MG63 (cell line): ENCODE data around the gene TYW1B. TPM values are rescaled to one million over a fixed set of nuclear protein-coding genes. Genes with fewer than 3 reads are reported as not detected.
"Not testable (repeated sequence)": the region's sequence is repeated elsewhere in the genome, so short reads cannot be mapped to it uniquely, and the experiment has no call there.

Source experiments
- DNase-seq: peaks from one replicate; pipeline ENCODE4 v3.0.0-alpha.2; 2020
- H3K27me3 ChIP-seq: fragments of 250-450 bp; sonication (Bioruptor Pico); 2 replicates; pipeline ENCODE4 v1.5.1; 2020; ENCODE audit warnings: mild to moderate bottlenecking, moderate library complexity
- H3K36me3 ChIP-seq: fragments of 250-450 bp; sonication (Bioruptor Pico); 2 replicates; pipeline ENCODE4 v1.5.1; 2020; ENCODE audit warnings: mild to moderate bottlenecking, moderate library complexity
- H3K4me3 ChIP-seq: fragments of 250-450 bp; sonication (Bioruptor Pico); 2 replicates; pipeline ENCODE4 v1.5.1; 2020; ENCODE audit warnings: mild to moderate bottlenecking, moderate library complexity
- H3K9me3 ChIP-seq: fragments of 250-450 bp; sonication (Bioruptor Pico); 2 replicates; pipeline ENCODE4 v1.5.1; 2020; ENCODE audit warnings: mild to moderate bottlenecking, moderate library complexity
- total RNA-seq: library from RNA; depleted of rRNA; stranded (reverse); fragments of >200 nt; shearing (Covaris generic); gene quantifications from 2 replicates; pipeline ENCODE4 v1.2.3, GENCODE V29; 2014; ENCODE audit warnings: low replicate concordance

The TYW1B gene
- total RNA-seq, 1 experiment from 2014 or later, result 3.6 TPM

DNA sequence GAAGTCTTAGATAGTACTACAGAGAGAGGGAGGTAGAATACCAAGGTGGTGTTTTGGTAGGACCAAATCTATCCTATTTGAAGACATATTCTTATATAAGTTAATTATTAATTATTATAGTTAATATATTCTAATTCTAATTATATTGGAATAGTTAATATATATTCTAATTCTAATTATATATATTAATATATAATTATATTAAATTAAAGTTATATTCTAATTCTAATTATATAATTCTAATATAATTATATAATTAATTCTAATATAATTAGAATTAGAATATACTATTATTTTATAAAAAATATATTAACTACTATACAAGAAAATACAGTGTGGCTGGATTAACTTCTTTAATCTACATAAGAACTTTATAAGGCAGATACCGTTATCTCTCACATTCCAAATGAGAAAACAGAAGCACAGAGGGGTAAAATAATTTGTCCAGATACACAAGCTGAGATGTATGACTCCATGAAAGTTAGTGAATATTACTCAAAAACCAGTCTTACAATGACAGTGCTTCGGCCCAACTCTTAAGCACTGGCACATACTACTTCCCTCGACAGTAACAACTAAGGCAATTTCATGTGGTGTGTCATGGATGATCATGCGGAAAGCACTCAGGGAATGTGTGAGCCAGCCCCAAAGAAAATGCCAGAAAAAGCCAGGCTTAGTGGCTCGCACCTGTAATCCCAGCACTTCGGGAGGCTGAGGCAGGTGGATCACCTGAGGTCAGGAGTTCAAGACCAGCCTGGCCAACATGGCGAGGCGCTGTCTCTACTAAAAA, 42.6 kb downstream of the TYW1B start:
- no peaks in the 10 kb centered on the region for H3K36me3 ChIP-seq
- H3K9me3 ChIP-seq, result no peaks in the 10 kb centered on the region
- DNase-seq, result no peak

GRCh38 chr7:72783601-72784370, 44.2 kb downstream of the TYW1B start:
- H3K9me3 ChIP-seq, result not testable (repeated sequence)

More for the DNA sequence above, 42.6 kb downstream of the TYW1B start:
- Histone ChIP-seq H3K4me3 (no peak overlapping the region), H3K27me3 (no peaks in the 10 kb centered on the region)

GRCh38 chr7:72781631-72782030, 46.4 kb downstream of the TYW1B start:
- H3K27me3 ChIP-seq, result no peaks in the 10 kb centered on the region
- H3K9me3 ChIP-seq, result no peaks in the 10 kb centered on the region
- H3K36me3 ChIP-seq, result no peaks in the 10 kb centered on the region
- no peak for DNase-seq
- H3K4me3 ChIP-seq, result no peak overlapping the region

More at GRCh38 chr7:72783601-72784370, 44.2 kb downstream of the TYW1B start:
- not testable (repeated sequence) for H3K27me3 ChIP-seq, H3K36me3 ChIP-seq, H3K4me3 ChIP-seq
- DNase-seq, result peak; percentile 84

DNA sequence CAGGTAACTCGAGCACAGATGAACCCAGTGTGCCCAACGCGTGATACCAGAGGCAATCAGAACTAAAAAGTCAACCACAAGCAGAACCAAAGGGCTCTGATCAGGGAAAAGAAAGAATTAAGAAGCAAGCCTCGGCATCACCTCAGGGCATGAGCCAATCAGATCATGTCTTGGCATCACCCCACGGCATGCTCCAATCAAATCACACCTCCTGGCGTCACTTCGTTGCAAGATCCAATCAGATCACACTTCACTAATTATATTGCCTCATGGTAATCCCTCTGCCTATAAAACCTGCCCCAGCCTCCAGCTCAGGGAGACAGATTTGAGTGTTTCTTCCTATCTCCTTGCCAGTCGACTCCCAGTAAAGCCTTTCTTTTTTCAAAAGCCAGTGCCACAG, 46.8 kb downstream of the TYW1B start:
- Histone ChIP-seq H3K4me3 (no peak overlapping the region), H3K36me3 (no peaks in the 10 kb centered on the region), H3K27me3 (no peaks in the 10 kb centered on the region), H3K9me3 (no peaks in the 10 kb centered on the region)
- no peak for DNase-seq

DNA sequence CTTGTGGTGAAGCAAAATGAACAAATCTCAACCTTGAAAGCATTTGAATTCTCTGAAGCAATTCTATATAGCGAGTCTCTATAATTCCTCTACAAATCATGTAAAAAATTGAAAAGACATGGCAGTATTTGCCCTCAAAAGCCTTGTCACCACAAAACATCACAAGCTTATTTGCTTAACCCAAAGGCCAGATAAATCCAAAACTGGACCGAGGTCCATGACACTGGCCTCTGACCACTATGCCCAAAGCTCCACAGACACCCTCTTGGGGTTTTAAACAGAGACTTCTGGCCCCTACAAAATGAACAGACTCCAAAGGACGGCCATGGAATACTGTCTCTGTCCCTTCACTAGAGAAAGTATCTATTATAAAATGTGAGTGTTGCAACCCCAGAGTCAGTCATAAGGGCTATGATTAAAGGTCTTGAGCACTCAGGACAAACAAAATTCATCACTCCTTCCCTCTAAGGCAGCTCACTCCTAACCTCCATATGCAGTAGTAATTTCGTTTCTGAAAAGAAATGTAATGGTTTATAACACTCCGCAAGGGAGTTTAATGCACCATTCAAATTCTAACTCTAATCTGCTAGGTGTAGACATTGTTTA, 47.6 kb downstream of the TYW1B start:
- H3K36me3 ChIP-seq, H3K9me3 ChIP-seq, DNase-seq, H3K4me3 ChIP-seq, H3K27me3 ChIP-seq: not testable (repeated sequence)

DNA sequence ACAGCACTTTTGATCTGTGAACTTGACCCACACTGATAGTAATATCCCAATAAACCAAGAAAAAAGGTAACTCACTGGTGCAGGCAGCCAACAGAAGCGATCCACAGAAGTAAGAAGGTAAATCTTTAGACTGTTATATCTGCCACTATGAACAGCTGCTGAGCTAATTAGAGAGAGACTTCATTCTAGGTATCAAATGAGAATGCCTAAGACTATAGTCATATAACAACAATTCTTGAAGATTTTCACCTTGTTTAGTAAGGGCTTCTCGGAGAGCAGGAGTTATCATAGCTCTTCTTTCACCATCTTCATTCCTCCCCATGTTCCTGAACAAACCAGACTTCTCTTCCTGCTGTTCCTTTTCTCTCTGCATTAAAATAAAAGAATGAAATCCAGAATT, 50.8 kb downstream of the TYW1B start:
- not testable (repeated sequence) for DNase-seq, H3K9me3 ChIP-seq, H3K36me3 ChIP-seq, H3K4me3 ChIP-seq, H3K27me3 ChIP-seq

GRCh38 chr7:72772627-72773026, 55.4 kb downstream of the TYW1B start:
- not testable (repeated sequence) for H3K9me3 ChIP-seq, H3K36me3 ChIP-seq, H3K27me3 ChIP-seq, DNase-seq, H3K4me3 ChIP-seq

- not testable (repeated sequence) for H3K9me3 ChIP-seq, H3K36me3 ChIP-seq, DNase-seq, H3K27me3 ChIP-seq, H3K4me3 ChIP-seq
These were observed 61.0 kb downstream of the TYW1B start for GRCh38 chr7:72766994-72767393.

DNA sequence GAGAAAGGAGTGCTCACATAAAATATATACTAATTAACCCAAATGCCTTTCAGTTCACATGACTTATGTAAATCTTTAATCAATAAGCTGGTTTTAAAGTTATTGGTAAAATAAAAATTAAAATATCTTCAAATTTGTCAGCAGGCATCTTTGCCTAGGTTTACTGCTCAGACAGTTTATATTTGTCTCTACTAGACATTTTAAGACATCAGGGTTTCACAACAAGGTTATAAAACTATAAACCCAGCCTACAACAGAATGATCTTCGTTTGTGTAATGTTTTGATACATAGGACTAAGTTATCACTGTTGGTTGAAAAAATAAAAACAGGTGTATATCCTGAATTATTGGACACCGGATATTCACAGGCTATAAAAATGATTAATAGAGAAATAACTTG, 67.4 kb downstream of the TYW1B start:
- H3K9me3 ChIP-seq, result peaks cover 3% of the 10 kb centered on the region; the same call in 1 of the 2 replicates
- no peaks in the 10 kb centered on the region for H3K36me3 ChIP-seq
- DNase-seq, result no peak
- no peak overlapping the region for H3K4me3 ChIP-seq
- H3K27me3 ChIP-seq, result no peaks in the 10 kb centered on the region

GRCh38 chr7:72754312-72754711, 73.7 kb downstream of the TYW1B start:
- DNase-seq, result no peak
- Histone ChIP-seq H3K9me3 (no peaks in the 10 kb centered on the region), H3K27me3 (no peaks in the 10 kb centered on the region), H3K4me3 (no peak overlapping the region), H3K36me3 (no peaks in the 10 kb centered on the region)

DNA sequence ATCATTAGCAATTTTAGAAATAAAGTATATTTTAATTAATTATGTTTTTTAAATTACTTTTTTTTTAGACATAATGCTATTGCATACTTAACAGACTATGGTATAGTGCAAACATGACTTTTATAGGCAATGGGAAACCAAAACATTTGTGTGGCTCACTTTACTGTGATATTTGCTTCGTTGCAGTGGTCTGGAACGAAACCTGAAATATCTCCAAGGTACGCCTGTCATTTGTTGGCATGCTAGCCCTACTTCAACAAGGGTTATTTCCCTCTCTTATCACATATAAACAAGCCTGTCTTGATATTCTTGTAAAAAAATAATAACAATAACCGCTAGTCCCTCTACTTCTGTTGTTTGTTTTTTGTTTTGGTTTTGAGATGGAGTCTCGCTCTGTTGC, 74.2 kb downstream of the TYW1B start:
- Histone ChIP-seq H3K9me3 (no peaks in the 10 kb centered on the region), H3K4me3 (no peak overlapping the region), H3K27me3 (no peaks in the 10 kb centered on the region), H3K36me3 (no peaks in the 10 kb centered on the region)
- DNase-seq, result no peak

GRCh38 chr7:72753229-72753628, 74.8 kb downstream of the TYW1B start:
- H3K36me3 ChIP-seq, DNase-seq, H3K9me3 ChIP-seq, H3K4me3 ChIP-seq, H3K27me3 ChIP-seq: not testable (repeated sequence)

GRCh38 chr7:72751978-72752377, 76.0 kb downstream of the TYW1B start:
- H3K4me3 ChIP-seq, result no peak overlapping the region
- H3K36me3 ChIP-seq, result no peaks in the 10 kb centered on the region
- DNase-seq, result no peak
- no peaks in the 10 kb centered on the region for H3K27me3 ChIP-seq
- H3K9me3 ChIP-seq, result no peaks in the 10 kb centered on the region

DNA sequence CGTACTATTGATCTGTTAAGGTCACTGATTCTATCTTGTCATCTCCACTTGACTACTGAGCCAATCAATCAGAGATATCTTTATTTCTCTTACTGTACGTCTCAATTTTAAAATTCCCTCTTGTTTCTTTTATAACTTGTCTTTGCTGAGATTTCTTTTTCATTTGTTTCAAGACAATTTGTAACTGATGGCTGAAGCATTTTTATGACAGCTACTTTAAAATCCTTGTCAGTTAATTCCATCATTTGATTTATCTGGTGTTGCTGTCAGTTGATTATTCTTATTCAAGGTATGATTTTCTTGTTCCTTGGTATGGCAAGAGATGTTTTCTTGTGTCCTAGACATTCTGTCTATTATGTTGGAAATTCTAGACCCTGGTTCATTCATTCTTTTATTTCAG, 76.6 kb downstream of the TYW1B start:
- no peaks in the 10 kb centered on the region for H3K36me3 ChIP-seq
- DNase-seq, result no peak
- H3K27me3 ChIP-seq, result no peaks in the 10 kb centered on the region
- no peak overlapping the region for H3K4me3 ChIP-seq
- no peaks in the 10 kb centered on the region for H3K9me3 ChIP-seq

DNA sequence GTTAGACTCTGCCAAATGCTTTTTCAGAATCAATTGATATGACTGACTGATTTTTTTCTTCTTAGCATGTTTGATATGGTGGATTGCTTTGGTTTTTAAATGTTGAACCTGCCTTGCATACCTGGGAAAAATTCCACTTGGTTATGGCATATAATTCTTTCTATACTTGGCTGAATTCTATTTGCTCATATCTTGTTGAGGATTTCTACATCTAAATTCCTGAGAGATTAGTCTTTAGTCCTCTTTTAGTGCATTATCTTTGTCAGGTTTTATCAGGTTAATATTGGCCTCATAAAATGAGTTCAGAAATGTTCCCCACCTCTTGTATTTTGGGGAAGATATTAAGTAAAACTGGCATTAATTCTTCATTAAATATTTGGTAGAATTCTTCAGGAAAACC, 79.4 kb downstream of the TYW1B start:
- not testable (repeated sequence) for H3K36me3 ChIP-seq, H3K27me3 ChIP-seq, DNase-seq, H3K4me3 ChIP-seq, H3K9me3 ChIP-seq

DNA sequence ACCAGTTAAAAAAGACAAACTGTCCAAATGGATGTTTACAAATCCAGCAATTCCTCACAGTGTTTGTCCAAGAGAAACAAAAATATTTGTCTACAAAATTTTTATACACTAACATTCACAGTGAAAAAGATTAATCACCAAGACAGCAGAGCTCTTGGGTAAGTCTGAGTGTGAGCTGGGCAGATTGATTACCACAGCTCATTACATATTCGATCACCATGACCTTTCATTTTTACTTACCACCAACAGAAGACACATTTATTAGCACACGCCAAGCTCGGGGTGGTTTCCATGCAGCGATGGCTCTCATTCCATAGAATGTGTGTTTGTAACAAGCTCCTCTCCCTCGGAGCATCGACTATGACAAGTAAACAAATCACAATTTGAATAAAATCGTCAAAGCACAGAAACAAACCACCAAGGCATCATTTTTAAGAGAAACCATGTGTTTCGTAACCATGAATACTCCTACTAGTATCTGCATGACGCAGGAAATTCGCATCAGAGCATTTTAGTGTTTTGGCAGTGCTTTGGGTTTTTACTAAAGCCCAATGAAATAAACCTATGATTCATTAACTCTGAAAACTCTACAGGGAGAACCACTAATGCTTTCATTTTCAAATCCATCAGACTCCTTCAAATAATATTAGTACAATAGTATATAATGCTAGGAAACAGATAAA, 83.6 kb downstream of the TYW1B start:
- H3K9me3 ChIP-seq, H3K27me3 ChIP-seq, H3K4me3 ChIP-seq, H3K36me3 ChIP-seq: not testable (repeated sequence)
- peak; percentile 45 for DNase-seq

GRCh38 chr7:72743801-72744200, 84.2 kb downstream of the TYW1B start:
- H3K27me3 ChIP-seq, H3K9me3 ChIP-seq, DNase-seq, H3K36me3 ChIP-seq, H3K4me3 ChIP-seq: not testable (repeated sequence)
